B cell (primary cell): ENCODE results near the gene GPC2. TPM values are rescaled to one million over a fixed set of nuclear protein-coding genes. Genes with fewer than 3 reads are reported as not detected.

Experiments used
- ATAC-seq: fragments of 200-7000 bp; cut with Tn5 transposase; one replicate; pipeline ENCODE4 v1.10.0; 2021; ENCODE audit warnings: low read depth, mild to moderate bottlenecking, moderate number of reproducible peaks, moderate library complexity
- CTCF ChIA-PET: fragments of 350-600 bp; sonication (Branson Sonifier 250); formaldehyde crosslinking; loops from one replicate; lab custom pipeline; 2021; ENCODE audit warnings: antibody characterized with exemption, inconsistent platforms; lab: Charles Lee
- POLR2A ChIA-PET: fragments of 350-600 bp; sonication (Branson Sonifier 250); formaldehyde crosslinking; loops from one replicate; lab custom pipeline; 2021; ENCODE audit warnings: antibody characterized with exemption; lab: Charles Lee
- DNase-seq: peaks from one replicate; pipeline ENCODE4 v3.0.0; 2013
- H2AFZ ChIP-seq: 2 replicates; pipeline ENCODE4 v1.6.1; 2012; ENCODE audit warnings: mild to moderate bottlenecking, low read depth, low read length; ENCODE audit not compliant: insufficient read depth, poor library complexity, severe bottlenecking
- H3K27ac ChIP-seq, 2 donors: 1 replicate in 1 of 2; 2 replicates in 1 of 2; pipeline ENCODE4 v1.5.1; 2012 to 2013; ENCODE audit warnings: low read length in 2 of 2, mild to moderate bottlenecking in 2 of 2, moderate library complexity in 1 of 2
- H3K27me3 ChIP-seq, 4 experiments: fragments of 200-600 bp in 1 of 4; sonication (generic) in 1 of 4; replicated peaks in 1 of 4; 1 replicate in 2 of 4; 2 replicates in 2 of 4; pipeline versions ENCODE4 v1.6.1 to v1.7.0; 2013 to 2016; ENCODE audit warnings: low read length in 3 of 4, mild to moderate bottlenecking in 2 of 4, mixed read lengths in 1 of 4, moderate library complexity in 1 of 4; ENCODE audit not compliant: insufficient read depth in 4 of 4, control insufficient read depth in 3 of 4; ENCODE audit errors: control extremely low read depth in 1 of 4
- H3K36me3 ChIP-seq, 2 experiments: replicated peaks in 1 of 2; 1 replicate in 1 of 2; 2 replicates in 1 of 2; pipeline versions ENCODE4 v1.6.1 to v1.7.1; 2013; ENCODE audit warnings: low read length in 1 of 2; ENCODE audit not compliant: insufficient read depth in 2 of 2, control insufficient read depth in 1 of 2; ENCODE audit errors: control extremely low read depth in 1 of 2, extremely low read depth in 1 of 2
- H3K4me1 ChIP-seq, 2 donors: fragments of 200-600 bp in 1 of 2; sonication (generic) in 1 of 2; 1 replicate in 1 of 2; 2 replicates in 1 of 2; pipeline versions ENCODE4 v1.5.1 to v1.6.1; 2013 to 2017; ENCODE audit warnings: low read length in 2 of 2; ENCODE audit not compliant: control insufficient read depth in 2 of 2, insufficient read depth in 2 of 2
- H3K4me2 ChIP-seq: replicated peaks from 2 replicates; pipeline ENCODE3; 2012; ENCODE audit warnings: mild to moderate bottlenecking, low read depth, low read length; ENCODE audit not compliant: poor library complexity, severe bottlenecking
- H3K4me3 ChIP-seq, 5 experiments: fragments of 200-600 bp in 1 of 5; sonication (generic) in 1 of 5; 1 replicate in 3 of 5; 2 replicates in 2 of 5; pipeline versions ENCODE4 v1.5.1 to v1.7.0; 2011 to 2016; ENCODE audit warnings: low read length in 4 of 5, mild to moderate bottlenecking in 4 of 5, low read depth in 2 of 5, control low read depth in 1 of 5, moderate library complexity in 1 of 5; ENCODE audit not compliant: insufficient read depth in 1 of 5; ENCODE audit errors: control extremely low read depth in 1 of 5, extremely low read depth in 1 of 5
- H3K79me2 ChIP-seq: fragments of 200-600 bp; sonication (generic); one replicate; pipeline ENCODE4 v1.6.0; 2016; ENCODE audit warnings: low read length; ENCODE audit not compliant: control insufficient read depth, insufficient read depth
- H3K9ac ChIP-seq: fragments of 200-600 bp; sonication (generic); 2 replicates; pipeline ENCODE4 v1.6.1; 2017; ENCODE audit warnings: mild to moderate bottlenecking, low read length, moderate library complexity
- H3K9me3 ChIP-seq, 3 donors: one replicate each; pipeline versions ENCODE4 v1.6.1 to v1.7.1; 2013; ENCODE audit warnings: low read length in 2 of 3; ENCODE audit not compliant: control insufficient read depth in 2 of 3, insufficient read depth in 1 of 3; ENCODE audit errors: control extremely low read depth in 1 of 3
- H4K20me1 ChIP-seq: 2 replicates; pipeline ENCODE4 v1.6.0; 2012; ENCODE audit warnings: mild to moderate bottlenecking, low read length; ENCODE audit not compliant: insufficient read depth, control insufficient read depth, poor library complexity, severe bottlenecking
- H3K27ac Mint-ChIP-seq: one replicate; pipeline ENCODE4 v1.8.0; 2021; ENCODE audit warnings: mixed read lengths
- H3K27me3 Mint-ChIP-seq: one replicate; pipeline ENCODE4 v1.8.0; 2021; ENCODE audit warnings: mixed read lengths
- H3K4me1 Mint-ChIP-seq: one replicate; pipeline ENCODE4 v1.8.0; 2021; ENCODE audit warnings: mixed read lengths
- H3K4me3 Mint-ChIP-seq: one replicate; pipeline ENCODE4 v1.8.0; 2021; ENCODE audit warnings: mixed read lengths
- H3K9me3 Mint-ChIP-seq: one replicate; pipeline ENCODE4 v1.8.0; 2022; ENCODE audit warnings: mixed read lengths; ENCODE audit not compliant: insufficient read depth
- EZH2 ChIP-seq: IDR thresholded peaks from 2 replicates; pipeline ENCODE4 v1.6.1; 2012; ENCODE audit warnings: borderline replicate concordance, low read depth, mild to moderate bottlenecking, moderate library complexity, low read length; ENCODE audit not compliant: insufficient read depth, poor library complexity, severe bottlenecking
- WGBS: methylation state at CpG from one replicate; pipeline ENCODE4 v1.1.5; 2013; ENCODE audit warnings: missing lambda C conversion rate; ENCODE audit not compliant: insufficient coverage; 5-methylcytosine and 5-hydroxymethylcytosine counted together
- intact Hi-C: fragments of 100-400 bp; cut with micrococcal nuclease; formaldehyde crosslinking; loops from one replicate; pipeline ENCODE4 v1.10.0; 2022
- polyA plus RNA-seq: library from polyadenylated mRNA; depleted of rRNA; stranded (reverse); fragments of >200 nt; gene quantifications from 2 replicates; pipeline ENCODE4 v1.2.3, GENCODE V29; 2012
- total RNA-seq, 2 donors: library from RNA; stranded (reverse); fragments of 120-200 nt in 1 of 2; gene quantifications; 1 replicate in 1 of 2; 2 replicates in 1 of 2; pipeline versions ENCODE4 v1.2.3 to v1.2.4, GENCODE V29; 2013 to 2022
- TF ChIP-seq, protein P1 (sequence below): fragments of 200-600 bp; IDR thresholded peaks from one replicate; pipeline ENCODE4 v1.8.0; 2022; ENCODE audit warnings: antibody characterized with exemption, mild to moderate bottlenecking

The GPC2 gene
- total and polyA plus RNA-seq, 2 donors (not counting 1 experiment from before 2014, with no cell fraction given), result 3.9 to 4.1 TPM

DNA sequence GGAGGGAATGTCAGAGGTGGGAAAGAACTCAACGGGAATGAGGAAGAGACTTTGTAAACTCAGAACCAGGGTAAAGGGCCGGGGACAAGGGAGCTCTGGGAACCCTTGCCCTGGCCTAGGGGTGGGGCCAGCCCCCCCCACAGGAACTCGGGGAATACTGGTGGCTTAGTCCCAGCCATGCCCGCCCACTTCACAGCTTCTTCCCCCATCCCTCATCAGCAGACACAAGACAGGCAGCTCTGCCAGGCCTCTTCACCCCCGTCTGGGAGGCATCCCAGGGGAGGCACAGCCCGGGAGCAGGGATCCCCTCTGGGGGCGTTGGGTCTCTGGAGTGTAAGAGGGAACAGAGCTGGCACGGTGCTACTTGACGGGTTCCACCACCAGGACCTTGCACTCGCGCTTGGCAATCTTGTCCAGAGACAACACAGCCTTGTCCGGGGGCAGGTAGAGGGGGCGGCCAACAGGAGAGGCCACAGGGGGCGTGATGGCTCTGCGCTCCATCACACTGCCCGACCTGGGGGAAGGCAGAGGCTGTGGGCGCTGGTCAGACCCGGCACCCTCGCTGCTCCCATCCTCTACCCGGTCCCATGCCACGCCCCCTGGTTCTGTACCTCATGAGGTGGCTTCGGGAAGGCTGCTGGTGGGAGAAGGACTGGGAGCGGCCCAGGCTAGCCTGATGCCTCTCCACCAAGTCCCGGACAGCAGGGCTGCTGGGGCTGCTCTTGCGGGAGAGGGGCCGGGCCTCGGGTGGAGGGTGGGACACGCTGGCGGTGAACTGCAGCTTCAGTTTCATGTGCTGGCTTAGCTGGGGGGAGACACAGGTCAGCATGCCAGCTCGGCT, 22.3 kb downstream of the GPC2 start:
- H3K27me3 ChIP-seq, result no peaks in the 10 kb centered on the region
- no peak overlapping the region for H3K4me2 ChIP-seq
- ATAC-seq (no peak), DNase-seq (peak; percentile 14)
- H4K20me1 ChIP-seq, result peaks cover 28% of the 10 kb centered on the region
- TF ChIP-seq, protein P1, sequence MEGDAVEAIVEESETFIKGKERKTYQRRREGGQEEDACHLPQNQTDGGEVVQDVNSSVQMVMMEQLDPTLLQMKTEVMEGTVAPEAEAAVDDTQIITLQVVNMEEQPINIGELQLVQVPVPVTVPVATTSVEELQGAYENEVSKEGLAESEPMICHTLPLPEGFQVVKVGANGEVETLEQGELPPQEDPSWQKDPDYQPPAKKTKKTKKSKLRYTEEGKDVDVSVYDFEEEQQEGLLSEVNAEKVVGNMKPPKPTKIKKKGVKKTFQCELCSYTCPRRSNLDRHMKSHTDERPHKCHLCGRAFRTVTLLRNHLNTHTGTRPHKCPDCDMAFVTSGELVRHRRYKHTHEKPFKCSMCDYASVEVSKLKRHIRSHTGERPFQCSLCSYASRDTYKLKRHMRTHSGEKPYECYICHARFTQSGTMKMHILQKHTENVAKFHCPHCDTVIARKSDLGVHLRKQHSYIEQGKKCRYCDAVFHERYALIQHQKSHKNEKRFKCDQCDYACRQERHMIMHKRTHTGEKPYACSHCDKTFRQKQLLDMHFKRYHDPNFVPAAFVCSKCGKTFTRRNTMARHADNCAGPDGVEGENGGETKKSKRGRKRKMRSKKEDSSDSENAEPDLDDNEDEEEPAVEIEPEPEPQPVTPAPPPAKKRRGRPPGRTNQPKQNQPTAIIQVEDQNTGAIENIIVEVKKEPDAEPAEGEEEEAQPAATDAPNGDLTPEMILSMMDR, result no peak
- TF ChIP-seq EZH2, result no peak
- H3K4me3 ChIP-seq, result no peak overlapping the region
- Mint-ChIP-seq H3K4me1 (peaks cover 58% of the 10 kb centered on the region), H3K9me3 (no peaks in the 10 kb centered on the region), H3K27ac (peak overlapping the region; percentile 77), H3K4me3 (no peak overlapping the region), H3K27me3 (no peaks in the 10 kb centered on the region)
- H3K9me3 ChIP-seq, result no peaks in the 10 kb centered on the region
- POLR2A ChIA-PET, result interaction anchor here (0.6 to 1.2 kb wide), 3 partner anchors 13 to 33 kb away, joined by 3 to 5 read pairs (median 3); no protein-coding TSS in a partner anchor
- H3K79me2 ChIP-seq, result peaks cover 56% of the 10 kb centered on the region
- H2AFZ ChIP-seq, result no peak overlapping the region
- H3K4me1 ChIP-seq, result peaks cover 40 to 54% of the 10 kb centered on the region in 2 donors
- CTCF ChIA-PET, result interaction anchor here (1.1 to 5.1 kb wide), 2 partner anchors 16 to 22 kb away, joined by 3 to 18 read pairs; no protein-coding TSS in a partner anchor
- H3K36me3 ChIP-seq, result peaks cover 0 to 54% of the 10 kb centered on the region in 2 experiments
- H3K9ac ChIP-seq, result no peak overlapping the region
- 90% methylated on average over 26 of the region's 30 CpGs for WGBS
- peak overlapping the region in 1 of 2 donors; percentile 25 for H3K27ac ChIP-seq
- intact Hi-C loops, result loop anchor here (5.0 kb wide), 2 partner anchors 37 to 182 kb away; no protein-coding TSS in a partner anchor
